Muscle of arm (tissue), 12 donors: ENCODE data around the gene DPP7. TPM values are rescaled to one million over a fixed set of nuclear protein-coding genes. Genes with fewer than 3 reads are reported as not detected.
"Not testable (repeated sequence)": the region's sequence is repeated elsewhere in the genome, so short reads cannot be mapped to it uniquely, and the experiment has no call there.

Experiments used
- DNase-seq: peaks from one replicate; pipeline ENCODE4 v3.0.0-alpha.2; 2013
- polyA plus RNA-seq, 12 donors: library from polyadenylated mRNA; unstranded; fragments of 120-200 nt; gene quantifications; one replicate each; pipeline ENCODE4 v1.2.1, GENCODE V29; 2013; ENCODE audit not compliant: insufficient read length in 12 of 12

The DPP7 gene
- polyA plus RNA-seq, 12 donors = 16.7 to 86.0 (median 23.7) TPM; not detected in 1

- DNase-seq = no peak
These were observed 40.5 kb downstream of the DPP7 start for GRCh38 chr9:137073992-137074399.

DNA sequence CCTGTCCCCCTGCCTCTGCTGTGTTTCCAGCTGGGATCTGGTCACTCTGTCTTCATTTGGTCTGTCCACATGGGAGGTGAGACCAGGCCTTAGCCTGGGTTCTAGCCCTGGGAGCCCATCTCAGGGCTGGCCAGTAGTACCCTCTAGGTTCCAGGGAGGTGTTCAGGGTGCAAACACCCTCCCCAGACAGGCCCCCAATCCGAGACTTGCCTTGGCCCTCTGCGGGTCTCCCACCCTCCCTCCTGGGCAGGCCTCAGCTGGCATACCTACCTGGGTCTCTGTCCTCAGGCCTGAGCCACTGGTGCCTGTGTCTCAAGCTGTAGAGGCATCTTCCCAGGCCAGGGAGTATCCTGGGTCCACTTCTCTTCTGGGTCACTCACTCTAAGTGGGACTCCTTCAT lies 43.3 kb downstream of the DPP7 start:
- no peak for DNase-seq

GRCh38 chr9:137070906-137071275 lies 43.6 kb downstream of the DPP7 start:
- DNase-seq = no peak

- peak; percentile 84 for DNase-seq
These were observed 44.2 kb downstream of the DPP7 start, which contains the start of gene SAPCD2 for GRCh38 chr9:137070201-137070905. Gene SAPCD2 (minus strand): TSS chr9:137070557. CDS start chr9:137070460, 97 bp downstream.

- no peak for DNase-seq
These were observed 44.9 kb downstream of the DPP7 start for GRCh38 chr9:137069508-137070091.

DNA sequence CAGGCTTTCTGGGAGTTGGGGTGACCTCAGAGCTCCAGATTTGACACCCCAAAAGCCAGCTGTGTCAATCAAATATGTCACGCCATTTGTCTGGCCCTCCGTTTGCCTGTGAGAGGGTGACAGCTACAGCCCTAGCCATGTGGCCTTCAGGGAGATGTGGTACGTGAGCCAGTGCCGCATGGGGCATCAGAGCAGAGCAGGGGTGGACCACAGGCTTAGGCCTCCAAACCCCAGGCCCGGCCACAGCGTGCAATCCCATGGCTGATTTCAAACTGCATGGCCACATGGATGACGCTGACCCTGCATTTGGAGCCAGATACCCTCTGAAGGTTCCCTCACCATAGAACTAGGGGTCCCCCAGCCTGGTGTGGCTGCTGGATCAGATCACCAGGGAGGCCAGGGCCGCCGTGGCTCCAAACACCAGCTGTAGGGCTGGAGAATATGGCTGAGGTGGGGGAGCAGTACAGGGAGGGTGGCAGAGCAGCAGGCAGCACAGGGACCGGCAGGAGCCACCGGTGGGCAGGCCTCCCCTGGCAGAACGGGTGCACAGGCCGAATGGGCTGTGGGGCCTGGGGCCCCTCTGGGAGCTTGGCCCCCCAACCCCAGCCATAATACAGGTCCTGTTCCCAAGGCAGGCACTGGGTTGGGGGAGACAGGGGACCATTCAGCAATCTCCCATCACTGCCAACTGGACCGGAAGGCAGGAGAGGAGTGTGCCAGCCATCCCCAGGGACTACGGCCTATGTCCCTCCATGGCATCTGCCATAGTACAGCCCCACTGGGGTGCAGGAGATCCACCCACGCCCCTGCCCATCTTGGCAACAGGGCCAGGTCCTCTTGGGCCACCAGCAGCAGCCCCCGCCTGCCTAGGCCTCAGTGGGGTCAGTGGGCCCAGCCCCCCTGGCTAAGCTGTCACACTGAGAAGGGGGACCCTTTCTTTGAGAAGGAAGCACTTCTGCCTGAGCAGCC lies 45.7 kb downstream of the DPP7 start:
- no peak for DNase-seq

GRCh38 chr9:137067860-137068538 lies 46.5 kb downstream of the DPP7 start:
- peak; percentile 76 for DNase-seq

GRCh38 chr9:137066096-137066861 lies 48.3 kb downstream of the DPP7 start:
- no peak for DNase-seq

GRCh38 chr9:137065336-137065967 lies 49.1 kb downstream of the DPP7 start:
- no peak for DNase-seq

GRCh38 chr9:137064880-137065164 lies 49.7 kb downstream of the DPP7 start:
- no peak for DNase-seq

- DNase-seq = no peak
These were observed 50.3 kb downstream of the DPP7 start for GRCh38 chr9:137064027-137064879.

DNA sequence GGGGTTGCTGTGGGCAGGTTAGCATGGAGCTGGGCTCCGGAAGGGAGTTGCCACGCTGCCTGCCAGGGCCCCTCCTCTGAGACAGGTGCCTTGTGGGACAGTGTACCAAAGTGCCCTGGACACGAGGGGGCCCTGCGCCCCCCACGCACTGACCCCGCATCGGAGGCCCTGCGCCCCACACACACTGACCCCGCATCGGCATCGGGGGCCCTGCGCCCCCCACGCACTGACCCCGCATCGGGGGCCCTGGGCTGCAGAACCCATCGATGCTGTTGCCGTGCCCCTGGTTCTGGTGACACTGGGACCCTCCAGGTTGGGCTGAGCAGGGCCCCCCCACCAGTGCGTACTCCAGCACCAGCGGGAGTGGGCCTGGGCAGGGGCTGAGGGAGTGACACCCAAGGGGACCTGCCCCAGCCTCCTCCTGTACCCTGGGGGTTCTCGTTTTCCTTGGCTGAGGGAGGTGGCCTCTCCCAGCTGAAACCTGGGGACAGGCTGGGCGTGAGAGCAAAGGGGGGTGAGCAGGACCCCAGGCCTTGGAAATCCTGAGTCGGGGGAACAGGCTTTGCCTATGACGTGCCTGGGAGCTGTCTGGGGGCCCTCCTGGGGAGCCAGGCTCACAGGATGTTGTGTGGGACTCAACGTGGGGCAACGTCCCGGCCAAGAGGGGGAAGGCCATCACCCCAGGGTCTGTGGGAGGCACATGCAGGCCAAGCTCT lies 51.1 kb downstream of the DPP7 start:
- no peak for DNase-seq

DNA sequence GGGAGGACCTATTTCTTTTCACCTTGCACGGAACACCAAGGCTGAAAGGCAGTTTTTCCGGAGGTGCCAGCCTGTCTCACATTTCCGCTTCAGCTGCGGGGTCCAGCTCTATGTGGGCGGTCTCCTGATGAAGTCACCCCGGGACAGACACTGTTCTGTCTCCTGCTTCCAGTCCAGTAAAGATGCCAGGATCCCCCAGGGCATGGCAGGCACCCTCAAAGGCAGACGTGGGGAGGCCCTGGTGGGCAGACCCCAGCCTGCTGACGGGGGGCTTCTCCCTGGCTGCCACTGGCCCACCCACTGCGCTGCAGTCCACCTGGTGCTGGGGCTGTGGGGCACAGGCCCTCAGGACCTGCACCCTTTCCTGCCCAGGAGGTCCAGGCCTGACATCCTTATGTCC lies 51.7 kb downstream of the DPP7 start:
- DNase-seq = not testable (repeated sequence)

DNA sequence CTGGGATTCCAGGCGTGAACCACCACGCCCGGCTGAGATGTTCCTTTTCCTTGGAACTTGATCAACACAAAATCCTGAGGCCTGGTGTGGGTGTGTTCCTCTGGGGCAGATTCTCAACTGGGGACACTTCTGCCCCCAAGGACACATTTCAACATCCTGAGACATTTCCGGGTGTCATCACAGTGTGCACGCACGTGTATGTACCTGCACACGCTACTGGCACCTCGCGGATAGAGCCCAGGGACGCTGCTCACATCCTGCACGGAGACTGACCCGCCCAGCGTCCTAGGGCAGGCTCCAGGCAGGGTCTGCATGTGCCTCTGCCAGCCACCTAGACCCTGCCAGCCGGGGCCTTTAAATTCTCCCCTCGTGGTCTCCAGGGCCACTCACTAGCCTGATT lies 52.1 kb downstream of the DPP7 start:
- no peak for DNase-seq

Other genes starting within 250 kb of the DPP7 start
- gene EDF1, start 248.4 kb downstream of the DPP7 start, polyA plus RNA-seq = 100 to 1,000 TPM in 11 of 12 donors, not detected in 1; 262 to 391 (median 299) TPM
- gene TRAF2, start 228.2 kb downstream of the DPP7 start, polyA plus RNA-seq = 10 to 100 TPM in 5 of 12 donors, 1 to 10 TPM in 6, not detected in 1; 7.1 to 15.5 (median 9.1) TPM
- gene FBXW5, start 170.0 kb downstream of the DPP7 start, polyA plus RNA-seq = 10 to 100 TPM in 11 of 12 donors, not detected in 1; 26.2 to 46.7 (median 30.6) TPM
- gene C8G, start 169.5 kb downstream of the DPP7 start, polyA plus RNA-seq = 1 to 10 TPM in 1 of 12 donors, under 1 TPM in 7, not detected in 4; 0.27 to 1.2 (median 0.48) TPM
- 1 to 10 TPM in 5 of 12 donors, under 1 TPM in 4, not detected in 3; 0.23 to 1.4 (median 1.1) TPM for gene LCN12, start 162.5 kb downstream of the DPP7 start, polyA plus RNA-seq
- gene PTGDS, start 137.2 kb downstream of the DPP7 start, polyA plus RNA-seq = 10 to 100 TPM in 6 of 12 donors, 1 to 10 TPM in 4, not detected in 2; 5.3 to 30.3 (median 13.6) TPM
- gene LCNL1, start 131.7 kb downstream of the DPP7 start, polyA plus RNA-seq = under 1 TPM in 10 of 12 donors, not detected in 2; 0.19 to 0.74 (median 0.54) TPM
- 10 to 100 TPM in 11 of 12 donors, not detected in 1; 15.5 to 51.6 (median 19.6) TPM for gene PAXX, start 122.3 kb downstream of the DPP7 start, polyA plus RNA-seq
- 10 to 100 TPM in 1 of 12 donors, 1 to 10 TPM in 2, under 1 TPM in 6, not detected in 3; 0.23 to 26.6 (median 0.49) TPM for gene CLIC3, start 118.2 kb downstream of the DPP7 start, polyA plus RNA-seq
- gene ABCA2, start 86.5 kb downstream of the DPP7 start, polyA plus RNA-seq = 10 to 100 TPM in 11 of 12 donors, not detected in 1; 10.1 to 28.9 (median 13.0) TPM
- gene FUT7, start 82.6 kb downstream of the DPP7 start, polyA plus RNA-seq = under 1 TPM in 3 of 12 donors, not detected in 9; 0.05 to 0.45 (median 0.08) TPM
- 10 to 100 TPM in 11 of 12 donors, not detected in 1; 26.6 to 48.0 (median 30.3) TPM for gene NPDC1, start 68.6 kb downstream of the DPP7 start, polyA plus RNA-seq
- gene ENTPD2, start 60.7 kb downstream of the DPP7 start, polyA plus RNA-seq = 10 to 100 TPM in 7 of 12 donors, 1 to 10 TPM in 4, not detected in 1; 8.6 to 21.8 (median 12.8) TPM
- gene SAPCD2, start 44.2 kb downstream of the DPP7 start, polyA plus RNA-seq = 1 to 10 TPM in 11 of 12 donors, not detected in 1; 2.0 to 8.0 (median 3.3) TPM
- 1 to 10 TPM in 10 of 12 donors, not detected in 2; 1.4 to 3.8 (median 1.8) TPM for gene UAP1L1, start 37.2 kb downstream of the DPP7 start, polyA plus RNA-seq
- gene MAN1B1, start 27.7 kb downstream of the DPP7 start, polyA plus RNA-seq = 10 to 100 TPM in 11 of 12 donors, not detected in 1; 34.2 to 65.1 (median 37.7) TPM
- under 1 TPM in 4 of 12 donors, not detected in 8; 0.09 to 0.84 (median 0.14) TPM for gene GRIN1, start 24.4 kb upstream of the DPP7 start, polyA plus RNA-seq
- gene LRRC26, start 55.3 kb upstream of the DPP7 start, polyA plus RNA-seq = not detected
- gene TMEM210, start 57.3 kb upstream of the DPP7 start, polyA plus RNA-seq = not detected
- 10 to 100 TPM in 11 of 12 donors, not detected in 1; 21.1 to 36.5 (median 30.4) TPM for gene ANAPC2, start 73.8 kb upstream of the DPP7 start, polyA plus RNA-seq
- 10 to 100 TPM in 11 of 12 donors, not detected in 1; 36.2 to 86.3 (median 45.8) TPM for gene SSNA1, start 73.9 kb upstream of the DPP7 start, polyA plus RNA-seq
- 10 to 100 TPM in 2 of 12 donors, 1 to 10 TPM in 9, not detected in 1; 4.2 to 10.4 (median 7.9) TPM for gene TPRN, start 86.0 kb upstream of the DPP7 start, polyA plus RNA-seq
- gene TMEM203, start 90.9 kb upstream of the DPP7 start, polyA plus RNA-seq = 10 to 100 TPM in 11 of 12 donors, not detected in 1; 20.7 to 39.2 (median 31.1) TPM
- 10 to 100 TPM in 2 of 12 donors, 1 to 10 TPM in 9, not detected in 1; 4.9 to 13.3 (median 6.9) TPM for gene NDOR1, start 91.0 kb upstream of the DPP7 start, polyA plus RNA-seq
- gene RNF208, start 107.5 kb upstream of the DPP7 start, polyA plus RNA-seq = 1 to 10 TPM in 10 of 12 donors, not detected in 2; 1.7 to 7.1 (median 2.3) TPM
- gene CYSRT1, start 110.4 kb upstream of the DPP7 start, polyA plus RNA-seq = 1 to 10 TPM in 9 of 12 donors, under 1 TPM in 1, not detected in 2; 0.91 to 3.2 (median 2.1) TPM
- gene RNF224, start 112.8 kb upstream of the DPP7 start, polyA plus RNA-seq = 1 to 10 TPM in 7 of 12 donors, under 1 TPM in 3, not detected in 2; 0.66 to 2.9 (median 1.3) TPM
- gene SLC34A3, start 116.2 kb upstream of the DPP7 start, polyA plus RNA-seq = 1 to 10 TPM in 6 of 12 donors, under 1 TPM in 4, not detected in 2; 0.43 to 1.6 (median 1.0) TPM
- gene TUBB4B, start 126.6 kb upstream of the DPP7 start, polyA plus RNA-seq = 100 to 1,000 TPM in 11 of 12 donors, not detected in 1; 121 to 306 (median 157) TPM
- gene STPG3, start 136.6 kb upstream of the DPP7 start, polyA plus RNA-seq = under 1 TPM in 6 of 12 donors, not detected in 6; 0.24 to 0.54 (median 0.30) TPM
- 10 to 100 TPM in 11 of 12 donors, not detected in 1; 31.1 to 52.0 (median 39.2) TPM for gene NELFB, start 140.6 kb upstream of the DPP7 start, polyA plus RNA-seq
- gene TOR4A, start 163.0 kb upstream of the DPP7 start, polyA plus RNA-seq = 10 to 100 TPM in 1 of 12 donors, 1 to 10 TPM in 10, not detected in 1; 3.5 to 14.8 (median 4.4) TPM
- gene NRARP, start 187.5 kb upstream of the DPP7 start, polyA plus RNA-seq = 10 to 100 TPM in 2 of 12 donors, 1 to 10 TPM in 9, not detected in 1; 2.6 to 28.7 (median 4.3) TPM